SKM-1 (cell line): ENCODE measurements around the gene TRIM36.
A peak's percentile ranks its signal among the peaks of the same experiment; 100 is the strongest.

ENCODE experiments used
- DNase-seq: peaks from one replicate; lab custom pipeline; 2025; ENCODE audit not compliant: unreplicated experiment; lab: John Stamatoyannopoulos, UW

Gene TRIM36

GRCh38 chr5:115169487-115170133, at the start of gene TRIM36:
TRIM36 (minus strand) TSS chr5:115169908; CDS start chr5:115169634, 274 bp downstream.
- DNase-seq, result peak; percentile 86

- DNase-seq, result no peak
Measured at GRCh38 chr5:115214541-115214940, 44.8 kb upstream of the TRIM36 start.

- peak; percentile 94 for DNase-seq
Measured at GRCh38 chr5:115209279-115209678, 39.6 kb upstream of the TRIM36 start.

GRCh38 chr5:115202952-115203351, 33.2 kb upstream of the TRIM36 start:
- DNase-seq, result no peak

GRCh38 chr5:115196161-115196560, 26.5 kb upstream of the TRIM36 start:
- no peak for DNase-seq

- DNase-seq, result no peak
Measured at GRCh38 chr5:115194676-115195075, 25.0 kb upstream of the TRIM36 start.

- DNase-seq, result no peak
Measured at GRCh38 chr5:115193295-115193694, 23.6 kb upstream of the TRIM36 start.

GRCh38 chr5:115192098-115192497, 22.4 kb upstream of the TRIM36 start:
- DNase-seq, result no peak

- DNase-seq, result no peak
Measured at GRCh38 chr5:115191474-115192031, 21.8 kb upstream of the TRIM36 start.

- no peak for DNase-seq
Measured at GRCh38 chr5:115190388-115190787, 20.7 kb upstream of the TRIM36 start.

- DNase-seq, result no peak
Measured at GRCh38 chr5:115189866-115190265, 20.2 kb upstream of the TRIM36 start.

- no peak for DNase-seq
Measured at GRCh38 chr5:115186794-115187193, 17.1 kb upstream of the TRIM36 start.

GRCh38 chr5:115184770-115185169, 15.1 kb upstream of the TRIM36 start:
- DNase-seq, result no peak

- DNase-seq, result no peak
Measured at GRCh38 chr5:115181757-115182156, 12.0 kb upstream of the TRIM36 start.

GRCh38 chr5:115180165-115180709, 10.5 kb upstream of the TRIM36 start:
- no peak for DNase-seq

GRCh38 chr5:115179394-115180164, 9.9 kb upstream of the TRIM36 start:
- DNase-seq, result no peak

- DNase-seq, result no peak
Measured at GRCh38 chr5:115179030-115179393, 9.3 kb upstream of the TRIM36 start.

GRCh38 chr5:115170929-115171510, 1.3 kb upstream of the TRIM36 start:
- no peak for DNase-seq

GRCh38 chr5:115170134-115170928, 623 bp upstream of the TRIM36 start:
- no peak for DNase-seq

- peak; percentile 37 for DNase-seq
Measured at GRCh38 chr5:115168829-115169486, 750 bp downstream of the TRIM36 start.
